Measurements from ENCODE around the gene CYB561. TPM values are rescaled to one million over a fixed set of nuclear protein-coding genes. Genes with fewer than 3 reads are reported as not detected.

The CYB561 gene
- total RNA-seq, 1 donor: 32.2 TPM

- Histone ChIP-seq H3K79me2 (ENCODE audit: insufficient read depth, low read length) (no peaks in the 10 kb centered on the region), H3K4me2 (ENCODE audit: insufficient read depth, low read length) (no peak overlapping the region), H3K27me3 (ENCODE audit: insufficient read depth, low read length) (no peaks in the 10 kb centered on the region), H3K4me1 (ENCODE audit: insufficient read depth, low read length) (peaks cover 3% of the 10 kb centered on the region), H4K20me1 (ENCODE audit: insufficient read depth, low read length) (peaks cover 10% of the 10 kb centered on the region), H3K27ac (ENCODE audit: low read depth, low read length) (no peak overlapping the region), H2AFZ (ENCODE audit: low read length) (no peak overlapping the region), H3K4me3 (ENCODE audit: insufficient read depth, low read length) (no peak overlapping the region), H3K36me3 (ENCODE audit: insufficient read depth, low read length) (peaks cover 57% of the 10 kb centered on the region), H3K9me3 (ENCODE audit: low read depth, low read length) (no peaks in the 10 kb centered on the region)
- peak; percentile 58 for DNase-seq (ENCODE audit: insufficient read length, low spot score, missing footprints)
- TF ChIP-seq CTCF (IDR thresholded peaks at IDR 0.05; ENCODE audit: extremely low read depth, low read depth, low read length): no peak
These were observed 25.0 kb downstream of the CYB561 start for GRCh38 chr17:63420868-63421680.

GRCh38 chr17:63419949-63420867 is 25.9 kb downstream of the CYB561 start:
- H3K9me3 ChIP-seq (ENCODE audit: low read depth, low read length): no peaks in the 10 kb centered on the region
- H2AFZ ChIP-seq (ENCODE audit: low read length): no peak overlapping the region
- H3K36me3 ChIP-seq (ENCODE audit: insufficient read depth, low read length): peaks cover 66% of the 10 kb centered on the region
- no peak overlapping the region for H3K4me2 ChIP-seq (ENCODE audit: insufficient read depth, low read length)
- no peaks in the 10 kb centered on the region for H3K27me3 ChIP-seq (ENCODE audit: insufficient read depth, low read length)
- H3K79me2 ChIP-seq (ENCODE audit: insufficient read depth, low read length): no peaks in the 10 kb centered on the region
- no peak overlapping the region for H3K27ac ChIP-seq (ENCODE audit: low read depth, low read length)
- no peaks in the 10 kb centered on the region for H3K4me1 ChIP-seq (ENCODE audit: insufficient read depth, low read length)
- peaks cover 3% of the 10 kb centered on the region for H4K20me1 ChIP-seq (ENCODE audit: insufficient read depth, low read length)
- DNase-seq (ENCODE audit: insufficient read length, low spot score, missing footprints): peak; percentile 37
- no peak overlapping the region for H3K4me3 ChIP-seq (ENCODE audit: insufficient read depth, low read length)
- no peak for TF ChIP-seq CTCF (IDR thresholded peaks at IDR 0.05; ENCODE audit: extremely low read depth, low read depth, low read length)

GRCh38 chr17:63419398-63419797 is 26.7 kb downstream of the CYB561 start:
- H3K4me1 ChIP-seq (ENCODE audit: insufficient read depth, low read length): no peaks in the 10 kb centered on the region
- no peaks in the 10 kb centered on the region for H3K27me3 ChIP-seq (ENCODE audit: insufficient read depth, low read length)
- no peak for TF ChIP-seq CTCF (IDR thresholded peaks at IDR 0.05; ENCODE audit: extremely low read depth, low read depth, low read length)
- no peak overlapping the region for H2AFZ ChIP-seq (ENCODE audit: low read length)
- no peak overlapping the region for H3K4me3 ChIP-seq (ENCODE audit: insufficient read depth, low read length)
- no peak overlapping the region for H3K4me2 ChIP-seq (ENCODE audit: insufficient read depth, low read length)
- H4K20me1 ChIP-seq (ENCODE audit: insufficient read depth, low read length): no peaks in the 10 kb centered on the region
- no peak overlapping the region for H3K27ac ChIP-seq (ENCODE audit: low read depth, low read length)
- no peaks in the 10 kb centered on the region for H3K9me3 ChIP-seq (ENCODE audit: low read depth, low read length)
- no peaks in the 10 kb centered on the region for H3K79me2 ChIP-seq (ENCODE audit: insufficient read depth, low read length)
- H3K36me3 ChIP-seq (ENCODE audit: insufficient read depth, low read length): peaks cover 71% of the 10 kb centered on the region
- DNase-seq (ENCODE audit: insufficient read length, low spot score, missing footprints): no peak

- DNase-seq (ENCODE audit: insufficient read length, low spot score, missing footprints): peak; percentile 36
- H3K9me3 ChIP-seq (ENCODE audit: low read depth, low read length): no peaks in the 10 kb centered on the region
- no peak for TF ChIP-seq CTCF (IDR thresholded peaks at IDR 0.05; ENCODE audit: extremely low read depth, low read depth, low read length)
- H4K20me1 ChIP-seq (ENCODE audit: insufficient read depth, low read length): no peaks in the 10 kb centered on the region
- H3K79me2 ChIP-seq (ENCODE audit: insufficient read depth, low read length): no peaks in the 10 kb centered on the region
- H2AFZ ChIP-seq (ENCODE audit: low read length): no peak overlapping the region
- H3K4me2 ChIP-seq (ENCODE audit: insufficient read depth, low read length): no peak overlapping the region
- H3K4me3 ChIP-seq (ENCODE audit: insufficient read depth, low read length): no peak overlapping the region
- no peak overlapping the region for H3K27ac ChIP-seq (ENCODE audit: low read depth, low read length)
- H3K36me3 ChIP-seq (ENCODE audit: insufficient read depth, low read length): peaks cover 80% of the 10 kb centered on the region
- no peaks in the 10 kb centered on the region for H3K27me3 ChIP-seq (ENCODE audit: insufficient read depth, low read length)
- H3K4me1 ChIP-seq (ENCODE audit: insufficient read depth, low read length): no peaks in the 10 kb centered on the region
These were observed 27.6 kb downstream of the CYB561 start for GRCh38 chr17:63418540-63418939.
